PC-3 (cell line): ENCODE data around the gene MADCAM1.

Source experiments
- CTCF ChIP-seq: fragments of 300-600 bp; sonication (generic); conservative IDR thresholded peaks from 2 replicates; pipeline ENCODE4 v1.5.1; 2017; ENCODE audit warnings: antibody characterized with exemption, low read depth, mild to moderate bottlenecking, low read length
- EZH2phosphoT487 ChIP-seq: fragments of 300-600 bp; sonication (generic); IDR thresholded peaks from 2 replicates; pipeline ENCODE4 v1.6.1; 2018; ENCODE audit warnings: mild to moderate bottlenecking, antibody characterized with exemption, low read length, borderline replicate concordance

- TF ChIP-seq CTCF (no peak), EZH2phosphoT487 (no peak)
Observed at GRCh38 chr19:536031-536880, 40.0 kb downstream of the MADCAM1 start.
